Parathyroid adenoma (tissue), 2 donors: Measurements from ENCODE around the gene MSH3.

Experiments used
- H2AFZ ChIP-seq: fragments of 300-600 bp; sonication (generic); one replicate; pipeline ENCODE4 v1.7.0; 2017; ENCODE audit warnings: antibody characterized with exemption, mild to moderate bottlenecking
- H3K27ac ChIP-seq: fragments of 300-600 bp; sonication (generic); one replicate; pipeline ENCODE4 v1.7.0; 2017
- H3K27me3 ChIP-seq: fragments of 300-600 bp; sonication (generic); one replicate; pipeline ENCODE4 v1.7.0; 2017; ENCODE audit warnings: low read length; ENCODE audit not compliant: control insufficient read depth, insufficient read depth
- H3K36me3 ChIP-seq: fragments of 300-600 bp; sonication (generic); one replicate; pipeline ENCODE4 v1.7.0; 2017; ENCODE audit warnings: low read length; ENCODE audit not compliant: control insufficient read depth, insufficient read depth
- H3K4me1 ChIP-seq: fragments of 300-600 bp; sonication (generic); one replicate; pipeline ENCODE4 v1.7.0; 2017; ENCODE audit warnings: control low read depth
- H3K4me2 ChIP-seq: fragments of 300-600 bp; sonication (generic); one replicate; pipeline ENCODE4 v1.7.0; 2017; ENCODE audit warnings: low read length
- H3K4me3 ChIP-seq: fragments of 300-600 bp; sonication (generic); one replicate; pipeline ENCODE4 v1.7.0; 2017; ENCODE audit warnings: low read depth, low read length
- H3K79me2 ChIP-seq: fragments of 300-600 bp; sonication (generic); one replicate; pipeline ENCODE4 v1.7.0; 2017; ENCODE audit warnings: control low read depth
- H3K9ac ChIP-seq: fragments of 300-600 bp; sonication (generic); one replicate; pipeline ENCODE4 v1.7.0; 2017; ENCODE audit warnings: mild to moderate bottlenecking
- H3K9me3 ChIP-seq: fragments of 300-600 bp; sonication (generic); one replicate; pipeline ENCODE4 v1.7.0; 2017; ENCODE audit warnings: low read length; ENCODE audit not compliant: control insufficient read depth
- CTCF ChIP-seq: fragments of 300-600 bp; sonication (generic); IDR thresholded peaks from one replicate; pipeline ENCODE4 v1.7.0; 2017; ENCODE audit warnings: antibody characterized with exemption, mild to moderate bottlenecking
- donor health status: primary hyperparathyroidism.

MSH3 gene

DNA sequence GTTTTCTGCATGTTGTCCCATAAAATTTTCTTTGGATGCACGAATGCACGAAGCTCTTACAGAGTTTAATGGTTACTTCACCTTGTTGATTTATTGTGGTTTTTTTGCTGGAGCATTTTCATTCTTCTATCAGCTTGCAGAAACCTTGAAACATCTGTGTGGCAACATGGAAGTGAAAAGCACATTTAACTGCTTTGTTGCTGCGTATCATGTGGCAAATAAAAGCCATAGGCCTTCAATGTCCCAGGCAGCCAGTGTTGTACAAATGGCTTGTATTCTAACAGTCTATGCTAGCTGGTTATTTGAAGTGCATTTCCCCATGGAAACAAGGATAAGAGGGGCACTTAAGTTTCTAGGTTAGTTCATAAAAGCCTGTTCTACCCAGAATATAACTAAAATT, 263.2 kb downstream of the MSH3 start:
- no peak overlapping the region for H2AFZ ChIP-seq

DNA sequence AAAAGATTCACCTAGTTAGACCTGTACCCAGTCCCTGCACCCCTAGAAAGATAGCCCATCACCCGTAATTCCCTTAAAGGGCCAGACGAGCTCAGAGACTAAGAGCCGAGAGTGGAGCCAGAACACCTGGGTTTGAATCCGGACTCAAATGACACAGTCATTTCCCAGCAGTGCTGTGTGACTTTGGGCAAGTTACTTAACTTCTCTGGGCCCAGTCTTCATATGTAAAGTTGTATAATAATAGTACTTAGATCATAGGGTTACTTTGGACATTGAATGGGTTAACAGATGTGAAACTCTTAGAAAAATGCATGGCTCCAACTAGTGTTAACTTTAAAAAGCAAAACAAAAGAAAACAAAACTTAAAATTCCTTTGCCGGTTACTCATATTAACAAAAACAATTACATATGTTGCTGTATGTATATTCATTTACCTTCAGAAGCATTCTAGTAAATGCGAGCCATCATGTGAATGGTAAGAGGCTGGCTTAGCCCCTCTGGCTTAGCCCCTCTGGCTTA, 265.3 kb downstream of the MSH3 start:
- Histone ChIP-seq H3K4me3 (no peak overlapping the region), H3K4me1 (no peaks in the 10 kb centered on the region), H3K79me2 (no peaks in the 10 kb centered on the region), H3K9me3 (no peaks in the 10 kb centered on the region), H3K4me2 (no peak overlapping the region), H2AFZ (no peak overlapping the region), H3K27me3 (no peaks in the 10 kb centered on the region), H3K27ac (no peak overlapping the region), H3K36me3 (no peaks in the 10 kb centered on the region), H3K9ac (no peak overlapping the region)
- TF ChIP-seq CTCF = no peak

More for the DNA sequence above, 263.2 kb downstream of the MSH3 start:
- Histone ChIP-seq H3K9me3 (no peaks in the 10 kb centered on the region), H3K9ac (no peak overlapping the region), H3K79me2 (no peaks in the 10 kb centered on the region), H3K27me3 (no peaks in the 10 kb centered on the region), H3K4me3 (no peak overlapping the region), H3K27ac (no peak overlapping the region), H3K36me3 (no peaks in the 10 kb centered on the region), H3K4me2 (no peak overlapping the region), H3K4me1 (no peaks in the 10 kb centered on the region)
- no peak for TF ChIP-seq CTCF

GRCh38 chr5:80920333-80920732, 265.9 kb downstream of the MSH3 start:
- Histone ChIP-seq H3K79me2 (no peaks in the 10 kb centered on the region), H3K36me3 (no peaks in the 10 kb centered on the region), H3K4me3 (no peak overlapping the region), H3K4me2 (no peak overlapping the region), H3K27ac (no peak overlapping the region), H2AFZ (no peak overlapping the region), H3K27me3 (no peaks in the 10 kb centered on the region), H3K9me3 (no peaks in the 10 kb centered on the region), H3K4me1 (no peaks in the 10 kb centered on the region), H3K9ac (no peak overlapping the region)
- no peak for TF ChIP-seq CTCF

DNA sequence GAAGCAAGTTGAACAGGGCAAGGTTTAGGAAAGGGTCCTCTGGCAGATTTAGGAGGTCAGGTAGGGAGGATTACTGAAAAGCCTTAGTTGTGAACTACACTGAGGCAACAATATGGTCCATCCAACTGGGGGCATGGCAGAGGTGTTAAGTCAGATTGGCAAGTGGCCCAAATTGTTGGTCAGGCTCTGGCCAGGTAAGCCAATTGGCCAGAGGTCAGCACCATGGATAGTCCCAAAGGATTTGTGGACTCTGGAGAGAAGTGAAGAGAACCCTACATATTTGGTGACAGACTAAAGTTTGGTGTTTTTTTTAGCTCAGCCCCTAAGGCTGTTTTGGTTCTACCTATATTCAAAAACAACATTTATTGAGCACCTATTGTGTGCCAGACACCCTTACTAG, 266.6 kb downstream of the MSH3 start:
- H3K4me1 ChIP-seq = no peaks in the 10 kb centered on the region
- no peak overlapping the region for H2AFZ ChIP-seq
- TF ChIP-seq CTCF = no peak
- no peak overlapping the region for H3K27ac ChIP-seq
- no peaks in the 10 kb centered on the region for H3K79me2 ChIP-seq
- H3K4me2 ChIP-seq = no peak overlapping the region
- H3K9me3 ChIP-seq = no peaks in the 10 kb centered on the region
- H3K9ac ChIP-seq = no peak overlapping the region
- H3K4me3 ChIP-seq = no peak overlapping the region
- H3K27me3 ChIP-seq = no peaks in the 10 kb centered on the region
- H3K36me3 ChIP-seq = no peaks in the 10 kb centered on the region

GRCh38 chr5:80925931-80926330, 271.5 kb downstream of the MSH3 start:
- no peak for TF ChIP-seq CTCF
- Histone ChIP-seq H3K79me2 (no peaks in the 10 kb centered on the region), H3K4me2 (no peak overlapping the region), H3K9me3 (no peaks in the 10 kb centered on the region), H3K4me1 (no peaks in the 10 kb centered on the region), H2AFZ (no peak overlapping the region), H3K36me3 (no peaks in the 10 kb centered on the region), H3K27ac (no peak overlapping the region), H3K9ac (no peak overlapping the region), H3K27me3 (no peaks in the 10 kb centered on the region), H3K4me3 (no peak overlapping the region)
